HFF-Myc (cell line): ENCODE data around the gene MGAT5.

Source experiments
- DNase-seq: peaks from one replicate; pipeline ENCODE4 v3.0.0-alpha.2; 2011; ENCODE audit warnings: low read depth; ENCODE audit errors: extremely low read depth
- H3K4me3 ChIP-seq: replicated peaks from 2 replicates; pipeline ENCODE4 v1.5.1; 2011; ENCODE audit warnings: low read depth, mild to moderate bottlenecking, control low read depth, low read length
- TF ChIP-seq, protein P1 (sequence below): IDR thresholded peaks from 2 replicates; pipeline ENCODE4 v1.5.1; 2012; ENCODE audit warnings: mild to moderate bottlenecking, low read depth, low read length, control low read depth; ENCODE audit errors: missing control alignments

MGAT5 gene

DNA sequence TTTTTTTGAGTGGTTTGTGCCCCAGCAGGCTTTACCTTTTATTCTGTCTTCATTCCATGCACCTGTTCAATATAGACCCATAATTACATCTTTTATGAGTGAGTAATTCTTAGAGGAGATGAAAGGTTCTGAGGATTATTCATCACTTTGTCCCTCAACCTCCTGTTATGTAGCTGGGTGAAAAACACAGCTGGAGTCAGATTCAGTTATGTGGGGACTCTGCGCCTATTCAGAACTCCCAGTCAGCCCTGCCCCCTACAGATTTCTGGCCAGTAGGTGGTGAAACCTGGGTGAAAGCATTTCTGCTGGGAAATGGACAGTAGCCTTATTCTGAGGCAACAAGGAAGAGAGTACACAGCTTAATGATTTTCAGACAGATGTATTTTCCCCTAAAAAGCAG is 107.8 kb downstream of the MGAT5 start:
- no peak overlapping the region for H3K4me3 ChIP-seq
- no peak for DNase-seq
- TF ChIP-seq, protein P1, sequence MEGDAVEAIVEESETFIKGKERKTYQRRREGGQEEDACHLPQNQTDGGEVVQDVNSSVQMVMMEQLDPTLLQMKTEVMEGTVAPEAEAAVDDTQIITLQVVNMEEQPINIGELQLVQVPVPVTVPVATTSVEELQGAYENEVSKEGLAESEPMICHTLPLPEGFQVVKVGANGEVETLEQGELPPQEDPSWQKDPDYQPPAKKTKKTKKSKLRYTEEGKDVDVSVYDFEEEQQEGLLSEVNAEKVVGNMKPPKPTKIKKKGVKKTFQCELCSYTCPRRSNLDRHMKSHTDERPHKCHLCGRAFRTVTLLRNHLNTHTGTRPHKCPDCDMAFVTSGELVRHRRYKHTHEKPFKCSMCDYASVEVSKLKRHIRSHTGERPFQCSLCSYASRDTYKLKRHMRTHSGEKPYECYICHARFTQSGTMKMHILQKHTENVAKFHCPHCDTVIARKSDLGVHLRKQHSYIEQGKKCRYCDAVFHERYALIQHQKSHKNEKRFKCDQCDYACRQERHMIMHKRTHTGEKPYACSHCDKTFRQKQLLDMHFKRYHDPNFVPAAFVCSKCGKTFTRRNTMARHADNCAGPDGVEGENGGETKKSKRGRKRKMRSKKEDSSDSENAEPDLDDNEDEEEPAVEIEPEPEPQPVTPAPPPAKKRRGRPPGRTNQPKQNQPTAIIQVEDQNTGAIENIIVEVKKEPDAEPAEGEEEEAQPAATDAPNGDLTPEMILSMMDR = no peak

- TF ChIP-seq, protein P1 = no peak
- no peak overlapping the region for H3K4me3 ChIP-seq
- DNase-seq = no peak
These were observed 108.3 kb downstream of the MGAT5 start for GRCh38 chr2:134362152-134362668.

GRCh38 chr2:134362740-134363139 is 108.9 kb downstream of the MGAT5 start:
- TF ChIP-seq, protein P1 = no peak
- H3K4me3 ChIP-seq = no peak overlapping the region
- DNase-seq = no peak

GRCh38 chr2:134365356-134365755 is 111.5 kb downstream of the MGAT5 start:
- no peak overlapping the region for H3K4me3 ChIP-seq
- DNase-seq = no peak
- TF ChIP-seq, protein P1 = peak; percentile 16

GRCh38 chr2:134366359-134366758 is 112.5 kb downstream of the MGAT5 start:
- H3K4me3 ChIP-seq = no peak overlapping the region
- TF ChIP-seq, protein P1 = no peak
- DNase-seq = no peak

- H3K4me3 ChIP-seq = no peak overlapping the region
- no peak for DNase-seq
- TF ChIP-seq, protein P1 = no peak
These were observed 113.3 kb downstream of the MGAT5 start for GRCh38 chr2:134367213-134367612.
